ENCODE data around the gene C5orf63. TPM values are rescaled to one million over a fixed set of nuclear protein-coding genes. Genes with fewer than 3 reads are reported as not detected.

The C5orf63 gene
- total and polyA plus RNA-seq, 2 of the 13 experiments (the other 11 are each of a cell fraction or from before 2014, with no cell fraction given): 7.9 to 8.8 TPM

GRCh38 chr5:127085796-127086195 lies 12.5 kb upstream of the C5orf63 start (continued):
- TF ChIP-seq CREM (IDR thresholded peaks at IDR 0.05) (no peak), CREM (CRISPR knock-in tag; IDR thresholded peaks at IDR 0.05) (no peak), U2AF1 (optimal IDR thresholded peaks at IDR 0.05; ENCODE audit: low read depth, low read length) (no peak)

GRCh38 chr5:127085371-127085770 lies 12.1 kb upstream of the C5orf63 start:
- Histone ChIP-seq H3K4me3 (replicated peaks in 1 of 3; ENCODE audit: insufficient read depth in 1 of 3, low read depth in 2 of 3, low read length in 3 of 3) (no peak overlapping the region), H3K9ac (ENCODE audit: insufficient read depth, low read depth, low read length) (no peak overlapping the region), H3K79me2 (ENCODE audit: insufficient read depth, low read length) (no peaks in the 10 kb centered on the region), H3K36me3 (replicated peaks in 1 of 2; ENCODE audit: control insufficient read depth in 1 of 2, insufficient read depth in 2 of 2, low read length in 2 of 2) (no peaks in the 10 kb centered on the region), H3K27me3 (ENCODE audit: control insufficient read depth in 1 of 2, insufficient read depth in 2 of 2, low read length in 2 of 2) (no peaks in the 10 kb centered on the region), H4K20me1 (ENCODE audit: insufficient read depth, low read length) (no peaks in the 10 kb centered on the region), H2AFZ (ENCODE audit: low read length) (no peak overlapping the region), H3K9me3 (ENCODE audit: low read length) (no peaks in the 10 kb centered on the region), H3K4me1 (ENCODE audit: insufficient read depth, low read length) (peaks cover 9% of the 10 kb centered on the region), H3K4me2 (ENCODE audit: low read depth, low read length) (no peak overlapping the region), H3K27ac (ENCODE audit: extremely low read length, insufficient read depth, low read length) (no peak overlapping the region)
- intact Hi-C loops (cut with micrococcal nuclease; ENCODE audit: unreplicated experiment) (no loop called here), in situ Hi-C loops (cut with HindIII; ENCODE audit: extremely low pct_ligation_motif_present, low pct_unique_long_range_greater_than_20kb) (no loop called here)
- ChIA-PET CTCF (ENCODE audit: low intra/inter-chr PET ratio, low total read pairs) (no interaction called here), POLR2A (interaction anchor here (1.5 kb wide), 1 partner anchor 12 kb away, joined by 4 read pairs; the partner anchor contains the start of gene C5orf63)
- no TSS peak for BruUV-seq (replicated peaks)
- FAIRE-seq (no peak), ATAC-seq (no peak), DNase-seq (ENCODE audit: low spot score) (no peak)
- 13% methylated on average over 2 of the region's 2 CpGs for WGBS (ENCODE audit: low lambda C conversion rate)
- TF ChIP-seq TFDP1 (CRISPR knock-in tag; IDR thresholded peaks at IDR 0.05; ENCODE audit: borderline replicate concordance) (no peak), IRF2 (CRISPR knock-in tag; IDR thresholded peaks at IDR 0.05) (no peak), ZUFSP (CRISPR knock-in tag; IDR thresholded peaks at IDR 0.05; ENCODE audit: borderline replicate concordance) (no peak), SATB2 (CRISPR knock-in tag; IDR thresholded peaks at IDR 0.05) (no peak), ZNF335 (CRISPR knock-in tag; IDR thresholded peaks at IDR 0.05) (no peak), HMG20A (CRISPR knock-in tag; IDR thresholded peaks at IDR 0.05; ENCODE audit: borderline replicate concordance) (no peak), ZNF512B (CRISPR knock-in tag; IDR thresholded peaks at IDR 0.05; ENCODE audit: borderline replicate concordance) (no peak), GFI1 (CRISPR knock-in tag; IDR thresholded peaks at IDR 0.05; ENCODE audit: borderline replicate concordance) (no peak), SYNCRIP (IDR thresholded peaks at IDR 0.05; ENCODE audit: insufficient read depth, low read depth, low read length) (no peak), IKZF1 (IDR thresholded peaks at IDR 0.05) (no peak), TFDP2 (CRISPR knock-in tag; IDR thresholded peaks at IDR 0.05) (no peak), MTA1 (CRISPR knock-in tag; IDR thresholded peaks at IDR 0.05; ENCODE audit: borderline replicate concordance) (no peak), ZNF674 (CRISPR knock-in tag; IDR thresholded peaks at IDR 0.05; ENCODE audit: low read depth) (no peak), ZBTB20 (CRISPR knock-in tag; IDR thresholded peaks at IDR 0.05; ENCODE audit: borderline replicate concordance, low read depth) (no peak), RBFOX2 (IDR thresholded peaks at IDR 0.05; ENCODE audit: low read depth, low read length) (no peak)
